HG03064 (cell line): ENCODE results near the gene CYTH3.

ENCODE experiments used
- ATAC-seq: cut with Tn5 transposase; IDR thresholded peaks from one replicate; pipeline ENCODE4 v1.9.1; 2021; ENCODE audit warnings: low read depth; ENCODE audit not compliant: unreplicated experiment

The CYTH3 gene

DNA sequence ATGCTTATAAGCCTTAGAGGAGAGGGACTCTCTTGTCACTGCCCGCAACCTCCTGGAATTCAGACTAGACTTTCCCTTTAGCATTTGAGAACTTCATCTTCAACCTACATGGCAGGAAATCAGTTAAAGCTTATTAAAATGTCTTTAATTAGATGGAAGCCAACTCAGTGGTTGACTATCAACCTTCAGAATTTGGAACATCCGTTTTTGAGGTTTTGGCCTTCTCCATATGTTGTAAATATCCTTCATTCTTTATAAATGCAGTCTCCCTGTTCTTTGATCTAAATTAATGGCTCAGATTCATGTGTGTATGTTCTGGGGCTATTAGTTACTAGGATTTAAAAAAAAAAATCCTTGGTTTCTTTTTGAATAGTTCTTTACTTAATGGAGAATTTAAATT lies 156.2 kb downstream of the CYTH3 start:
- no peak for ATAC-seq
